Mesenchymal stem cell (in vitro differentiated cells and primary cell): ENCODE data around the gene HIPK2.

Experiments used
- DNase-seq: peaks from one replicate; pipeline ENCODE4 v3.0.0-alpha.2; 2013
- H2AFZ ChIP-seq: one replicate; pipeline ENCODE4 v1.6.1; 2013; ENCODE audit warnings: low read depth, mild to moderate bottlenecking, control low read depth, inconsistent platforms, low read length, moderate library complexity
- H2AK5ac ChIP-seq: 2 replicates; pipeline ENCODE4 v1.6.1; 2013; ENCODE audit warnings: low read length, moderate library complexity, mild to moderate bottlenecking, inconsistent platforms; ENCODE audit not compliant: severe bottlenecking
- H2BK120ac ChIP-seq: one replicate; pipeline ENCODE4 v1.6.1; 2013; ENCODE audit warnings: low read depth, mild to moderate bottlenecking, inconsistent platforms, low read length, moderate library complexity
- H2BK12ac ChIP-seq, 2 experiments: one replicate each; pipeline ENCODE4 v1.6.1; 2013; ENCODE audit warnings: inconsistent platforms in 2 of 2, low read length in 2 of 2, mild to moderate bottlenecking in 2 of 2, moderate library complexity in 2 of 2, control low read depth in 1 of 2
- H2BK15ac ChIP-seq: one replicate; pipeline ENCODE4 v1.6.1; 2013; ENCODE audit warnings: mild to moderate bottlenecking, low read depth, inconsistent platforms; ENCODE audit not compliant: poor library complexity, severe bottlenecking
- H2BK5ac ChIP-seq: 2 replicates; pipeline ENCODE4 v1.6.1; 2013; ENCODE audit warnings: low read depth, mild to moderate bottlenecking, low read length, control low read depth, inconsistent platforms; ENCODE audit not compliant: poor library complexity, severe bottlenecking
- H3K14ac ChIP-seq, 2 experiments: one replicate each; pipeline ENCODE4 v1.6.1; 2013; ENCODE audit warnings: inconsistent platforms in 2 of 2, low read length in 2 of 2, control low read depth in 1 of 2, mild to moderate bottlenecking in 1 of 2, moderate library complexity in 1 of 2
- H3K18ac ChIP-seq, 2 experiments: one replicate each; pipeline ENCODE4 v1.6.1; 2013; ENCODE audit warnings: inconsistent platforms in 2 of 2, low read length in 2 of 2, control low read depth in 1 of 2, low read depth in 1 of 2, mild to moderate bottlenecking in 1 of 2
- H3K23ac ChIP-seq, 2 experiments: one replicate each; pipeline ENCODE4 v1.6.1; 2013; ENCODE audit warnings: inconsistent platforms in 2 of 2, low read length in 2 of 2, mild to moderate bottlenecking in 2 of 2, moderate library complexity in 2 of 2, control low read depth in 1 of 2
- H3K27ac ChIP-seq: 2 replicates; pipeline ENCODE4 v1.5.1; 2013; ENCODE audit warnings: mild to moderate bottlenecking, moderate library complexity, low read length, control low read depth, inconsistent platforms; ENCODE audit not compliant: poor library complexity, severe bottlenecking
- H3K27me3 ChIP-seq, 2 experiments: 2 replicates each; pipeline versions ENCODE4 v1.6.1 to v1.7.0; 2013; ENCODE audit warnings: low read length in 2 of 2, mild to moderate bottlenecking in 2 of 2, moderate library complexity in 2 of 2, control low read depth in 1 of 2, inconsistent platforms in 1 of 2; ENCODE audit not compliant: control insufficient read depth in 1 of 2, insufficient read depth in 1 of 2
- H3K36me3 ChIP-seq, 2 experiments: 2 replicates each; pipeline versions ENCODE4 v1.6.1 to v1.7.0; 2013; ENCODE audit warnings: low read length in 2 of 2, control low read depth in 1 of 2, inconsistent platforms in 1 of 2, low read depth in 1 of 2, mild to moderate bottlenecking in 1 of 2; ENCODE audit not compliant: insufficient read depth in 2 of 2, control insufficient read depth in 1 of 2
- H3K4ac ChIP-seq, 2 experiments: one replicate each; pipeline ENCODE4 v1.6.1; 2013; ENCODE audit warnings: inconsistent platforms in 2 of 2, low read length in 2 of 2, mild to moderate bottlenecking in 2 of 2, moderate library complexity in 2 of 2, control low read depth in 1 of 2, low read depth in 1 of 2
- H3K4me1 ChIP-seq: 2 replicates; pipeline ENCODE4 v1.6.1; 2013; ENCODE audit warnings: low read depth, low read length, control low read depth; ENCODE audit not compliant: control insufficient read depth, insufficient read depth
- H3K4me2 ChIP-seq: 2 replicates; pipeline ENCODE4 v1.6.1; 2013; ENCODE audit warnings: low read length, mild to moderate bottlenecking, inconsistent platforms; ENCODE audit not compliant: poor library complexity, severe bottlenecking
- H3K4me3 ChIP-seq, 2 experiments: 2 replicates each; pipeline versions ENCODE4 v1.5.1 to v1.7.0; 2013; ENCODE audit warnings: low read length in 2 of 2, mild to moderate bottlenecking in 2 of 2, control low read depth in 1 of 2, low read depth in 1 of 2; ENCODE audit not compliant: insufficient read depth in 1 of 2
- H3K79me1 ChIP-seq: replicated peaks from 2 replicates; pipeline ENCODE4 v1.6.1; 2013; ENCODE audit warnings: mild to moderate bottlenecking, control low read depth, low read length, inconsistent platforms; ENCODE audit not compliant: poor library complexity, severe bottlenecking
- H3K9ac ChIP-seq: 2 replicates; pipeline ENCODE4 v1.7.0; 2013; ENCODE audit warnings: mild to moderate bottlenecking, low read length, moderate library complexity
- H3K9me3 ChIP-seq: 2 replicates; pipeline ENCODE4 v1.7.0; 2013; ENCODE audit warnings: mild to moderate bottlenecking, low read length; ENCODE audit not compliant: control insufficient read depth
- H4K8ac ChIP-seq: one replicate; pipeline ENCODE4 v1.6.1; 2013; ENCODE audit warnings: inconsistent platforms, mild to moderate bottlenecking, low read length, moderate library complexity
- H4K91ac ChIP-seq: one replicate; pipeline ENCODE4 v1.6.1; 2013; ENCODE audit warnings: mild to moderate bottlenecking, low read length, inconsistent platforms
- WGBS: methylation state at CpG from one replicate; pipeline ENCODE4 v1.1.7; 2013; ENCODE audit warnings: mixed read lengths; 5-methylcytosine and 5-hydroxymethylcytosine counted together

The HIPK2 gene

DNA sequence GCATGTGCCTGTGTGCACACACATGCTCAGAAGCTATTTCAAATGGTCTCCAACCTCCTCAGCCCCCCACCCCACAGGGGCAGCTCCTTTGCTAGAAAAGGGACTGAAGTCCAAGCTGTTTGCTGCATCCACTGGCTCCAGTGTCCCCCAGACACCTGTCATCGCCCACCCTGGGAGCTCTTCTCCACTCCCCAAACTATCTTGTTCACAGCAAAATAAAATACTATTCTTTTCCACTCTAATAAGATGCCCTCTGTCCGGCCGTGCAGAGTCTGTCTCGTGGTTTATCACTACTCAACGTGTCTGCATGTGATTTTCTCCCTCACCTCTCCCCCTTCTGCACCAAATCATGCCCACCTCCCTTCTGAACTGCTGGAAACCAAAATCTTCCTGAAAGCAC is 25.6 kb downstream of the HIPK2 start:
- no peak overlapping the region for H2BK120ac ChIP-seq
- no peaks in the 10 kb centered on the region for H3K9me3 ChIP-seq
- H3K4ac ChIP-seq = no peak overlapping the region
- WGBS = 91% methylated on average over 5 of the region's 5 CpGs
- no peak overlapping the region for H2AFZ ChIP-seq
- H4K8ac ChIP-seq = no peak overlapping the region
- H3K14ac ChIP-seq = no peak overlapping the region
- H2AK5ac ChIP-seq = no peak overlapping the region
- H3K4me3 ChIP-seq = no peak overlapping the region
- DNase-seq = no peak
- no peak overlapping the region for H2BK15ac ChIP-seq
- H3K36me3 ChIP-seq = peaks cover 7 to 12% of the 10 kb centered on the region in 2 experiments
- peaks cover 23% of the 10 kb centered on the region for H3K4me1 ChIP-seq
- H3K27ac ChIP-seq = no peak overlapping the region
- H3K23ac ChIP-seq = peak overlapping the region in 1 of 2 experiments; percentile 14
- H3K4me2 ChIP-seq = no peak overlapping the region
- peaks cover 2% of the 10 kb centered on the region for H3K79me1 ChIP-seq
- no peak overlapping the region for H2BK12ac ChIP-seq
- H3K27me3 ChIP-seq = no peaks in the 10 kb centered on the region
- H2BK5ac ChIP-seq = no peak overlapping the region
- H3K18ac ChIP-seq = no peak overlapping the region
- no peak overlapping the region for H4K91ac ChIP-seq
- no peak overlapping the region for H3K9ac ChIP-seq

DNA sequence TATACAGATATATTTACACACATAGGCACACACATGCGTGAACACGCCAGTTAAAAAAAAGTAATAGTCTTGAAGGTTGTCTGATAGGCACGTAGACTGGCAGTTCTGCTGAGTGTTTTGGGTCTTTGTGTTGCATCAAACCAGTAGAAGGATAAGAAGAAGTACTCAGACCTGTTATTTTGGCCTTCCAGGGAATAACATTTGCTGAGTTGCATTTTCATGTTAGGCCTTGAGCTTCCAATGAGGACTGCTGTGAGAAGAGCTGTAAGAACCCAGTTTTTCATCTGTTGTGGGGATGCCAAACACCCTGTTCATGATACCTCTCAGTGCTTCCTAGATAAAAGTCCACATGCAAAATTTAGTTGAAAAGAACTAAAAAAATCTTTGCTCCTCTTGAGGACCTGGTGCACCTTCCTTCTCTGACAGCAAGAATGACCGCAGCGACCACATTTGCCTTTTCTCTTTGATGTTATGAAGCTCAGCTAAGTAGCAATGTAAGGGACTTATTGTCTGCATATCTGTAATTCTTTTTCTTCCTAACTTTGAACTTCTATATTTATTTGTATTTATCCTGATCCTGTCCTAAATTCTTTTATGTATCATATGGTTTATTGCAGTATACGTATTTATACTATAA is 27.2 kb downstream of the HIPK2 start:
- Histone ChIP-seq H3K23ac (no peak overlapping the region), H3K36me3 (peaks cover 7 to 18% of the 10 kb centered on the region in 2 experiments), H3K4ac (no peak overlapping the region), H3K18ac (no peak overlapping the region), H3K14ac (no peak overlapping the region), H4K8ac (no peak overlapping the region), H3K27me3 (no peaks in the 10 kb centered on the region), H3K4me2 (no peak overlapping the region), H2BK120ac (no peak overlapping the region), H3K4me3 (no peak overlapping the region), H2AK5ac (no peak overlapping the region), H4K91ac (no peak overlapping the region), H3K27ac (no peak overlapping the region), H2BK5ac (no peak overlapping the region), H3K79me1 (peaks cover 3% of the 10 kb centered on the region), H3K9ac (no peak overlapping the region), H3K4me1 (peaks cover 33% of the 10 kb centered on the region), H2AFZ (no peak overlapping the region), H2BK15ac (no peak overlapping the region), H2BK12ac (no peak overlapping the region), H3K9me3 (no peaks in the 10 kb centered on the region)
- DNase-seq = no peak
- over 99% methylated on average over 3 of the region's 6 CpGs for WGBS

GRCh38 chr7:139749545-139749944 is 28.3 kb downstream of the HIPK2 start:
- no peak overlapping the region for H3K9ac ChIP-seq
- no peak overlapping the region for H2AFZ ChIP-seq
- no peak for DNase-seq
- H2AK5ac ChIP-seq = no peak overlapping the region
- no peak overlapping the region for H3K14ac ChIP-seq
- H3K23ac ChIP-seq = no peak overlapping the region
- no peak overlapping the region for H3K18ac ChIP-seq
- H4K91ac ChIP-seq = no peak overlapping the region
- no peak overlapping the region for H2BK120ac ChIP-seq
- peaks cover 36% of the 10 kb centered on the region for H3K4me1 ChIP-seq
- H3K27ac ChIP-seq = no peak overlapping the region
- H3K4me2 ChIP-seq = no peak overlapping the region
- H3K4ac ChIP-seq = no peak overlapping the region
- H2BK5ac ChIP-seq = no peak overlapping the region
- H2BK12ac ChIP-seq = no peak overlapping the region
- WGBS = 98% methylated on average over 10 of the region's 10 CpGs
- H3K27me3 ChIP-seq = no peaks in the 10 kb centered on the region
- H4K8ac ChIP-seq = no peak overlapping the region
- H3K36me3 ChIP-seq = peaks cover under 1 to 12% of the 10 kb centered on the region in 2 experiments
- peaks cover 3% of the 10 kb centered on the region for H3K79me1 ChIP-seq
- H3K4me3 ChIP-seq = no peak overlapping the region
- no peaks in the 10 kb centered on the region for H3K9me3 ChIP-seq
- H2BK15ac ChIP-seq = no peak overlapping the region

GRCh38 chr7:139748941-139749340 is 28.9 kb downstream of the HIPK2 start:
- no peak overlapping the region for H3K18ac ChIP-seq
- no peak overlapping the region for H2BK120ac ChIP-seq
- H3K23ac ChIP-seq = no peak overlapping the region
- H3K9ac ChIP-seq = no peak overlapping the region
- H3K4ac ChIP-seq = no peak overlapping the region
- peaks cover 0 to 11% of the 10 kb centered on the region in 2 experiments for H3K36me3 ChIP-seq
- H2BK5ac ChIP-seq = no peak overlapping the region
- DNase-seq = no peak
- no peak overlapping the region for H2AK5ac ChIP-seq
- no peaks in the 10 kb centered on the region for H3K9me3 ChIP-seq
- peaks cover 3% of the 10 kb centered on the region for H3K79me1 ChIP-seq
- no peak overlapping the region for H4K91ac ChIP-seq
- 90% methylated on average over 5 of the region's 5 CpGs for WGBS
- H2AFZ ChIP-seq = no peak overlapping the region
- no peak overlapping the region for H2BK15ac ChIP-seq
- H3K4me3 ChIP-seq = no peak overlapping the region
- no peak overlapping the region for H2BK12ac ChIP-seq
- H4K8ac ChIP-seq = no peak overlapping the region
- H3K27me3 ChIP-seq = no peaks in the 10 kb centered on the region
- no peak overlapping the region for H3K27ac ChIP-seq
- H3K4me1 ChIP-seq = peaks cover 36% of the 10 kb centered on the region
- no peak overlapping the region for H3K14ac ChIP-seq
- H3K4me2 ChIP-seq = no peak overlapping the region
